ENCODE measurements around the gene KRT9.

Gene KRT9

GRCh38 chr17:41523787-41524186, 48.1 kb downstream of the KRT9 start:
- DNase-seq = no peak

DNA sequence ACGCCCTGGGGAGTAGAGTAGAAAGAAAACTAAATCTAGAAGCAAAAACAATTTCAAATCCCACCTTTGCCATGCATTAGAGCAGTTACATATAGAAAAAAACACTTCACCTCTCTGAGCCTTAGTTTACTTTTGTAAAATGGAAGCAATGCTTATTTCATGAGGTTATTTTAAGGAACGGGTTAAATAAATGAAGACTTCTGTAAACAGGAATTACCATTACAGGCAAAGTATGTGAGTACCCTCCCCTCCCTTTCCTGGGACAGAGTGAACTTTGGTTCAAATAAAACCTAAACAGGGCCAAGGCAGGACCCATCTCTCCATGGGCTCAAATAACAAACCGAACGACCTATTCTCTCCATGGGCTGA, 48.6 kb downstream of the KRT9 start:
- no peak for DNase-seq

DNA sequence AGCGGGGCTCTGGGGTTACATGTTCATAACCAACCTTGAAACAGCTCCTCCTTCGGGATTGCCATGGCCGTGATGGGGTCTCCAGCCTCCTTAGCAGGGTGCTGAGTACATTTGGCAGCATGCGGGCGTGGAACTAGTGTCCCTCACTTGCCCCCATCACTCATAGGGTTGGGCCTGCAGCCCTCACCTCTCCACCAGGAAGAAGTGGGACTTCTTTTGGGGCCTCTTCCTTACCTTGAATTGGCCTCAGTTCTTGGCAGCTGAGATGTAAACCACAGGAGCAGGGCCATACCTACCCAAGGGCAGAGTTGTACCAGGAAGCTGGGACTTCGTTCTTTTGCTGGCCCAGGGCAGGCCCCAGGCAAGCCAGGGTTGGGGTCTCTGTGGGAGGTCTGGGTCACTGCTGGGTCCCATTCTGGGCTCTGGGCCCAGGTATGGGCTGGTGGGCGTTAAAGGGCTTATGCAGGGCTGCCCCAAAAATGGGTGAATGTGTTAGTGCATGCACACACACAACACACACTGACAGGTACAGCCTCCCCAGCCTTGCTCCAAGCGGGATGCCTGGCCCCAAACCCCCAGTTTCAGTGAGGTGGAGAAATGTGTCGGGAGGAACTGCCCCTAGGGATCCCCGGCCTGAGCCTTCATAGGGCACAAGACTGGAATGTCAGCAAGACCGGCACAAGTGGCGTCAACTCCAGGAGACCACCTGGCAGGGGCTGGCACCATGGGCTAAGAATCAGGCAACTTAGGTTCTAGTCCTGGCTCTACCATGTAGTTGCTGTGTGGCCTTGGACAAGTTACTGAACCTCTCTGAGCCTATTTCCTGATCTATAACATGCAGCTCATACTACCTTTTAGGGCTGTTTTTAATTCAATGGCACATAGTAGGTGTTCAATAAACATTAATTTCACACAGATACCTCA, 49.3 kb downstream of the KRT9 start:
- DNase-seq = no peak

DNA sequence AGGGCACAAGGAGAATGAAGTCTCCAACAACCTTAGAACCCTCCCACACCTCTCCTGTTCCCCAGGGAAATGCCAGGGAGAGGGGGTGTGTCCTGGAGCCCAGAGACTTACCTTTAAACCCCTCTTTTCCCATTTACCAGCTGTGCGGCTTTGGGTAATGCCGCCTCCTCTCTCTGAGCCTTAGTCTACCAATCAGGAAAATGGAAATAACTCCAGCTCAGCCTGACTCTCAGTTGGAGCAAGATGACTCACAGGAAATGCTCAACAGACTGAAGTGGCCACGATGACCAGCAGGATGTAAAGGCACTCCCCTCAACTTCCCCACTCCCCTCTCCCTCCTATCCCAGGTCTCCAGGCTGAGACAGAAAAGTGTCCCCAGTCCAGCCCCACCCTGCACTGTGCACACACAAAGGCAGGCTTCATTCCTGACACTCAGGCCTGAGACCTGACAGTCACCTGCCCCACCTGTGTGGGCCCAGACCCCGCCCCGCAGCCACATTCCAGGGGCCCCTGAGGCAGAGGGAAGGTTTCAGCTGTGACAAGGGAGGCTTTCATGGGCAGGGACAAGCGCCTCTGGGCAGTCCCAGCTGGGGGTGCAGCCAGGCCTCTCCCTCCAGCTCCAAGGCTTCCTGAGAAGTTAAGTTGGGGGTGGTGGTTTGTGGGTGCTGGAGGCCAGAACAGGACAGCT, 50.1 kb downstream of the KRT9 start:
- peak; percentile 89 for DNase-seq

DNA sequence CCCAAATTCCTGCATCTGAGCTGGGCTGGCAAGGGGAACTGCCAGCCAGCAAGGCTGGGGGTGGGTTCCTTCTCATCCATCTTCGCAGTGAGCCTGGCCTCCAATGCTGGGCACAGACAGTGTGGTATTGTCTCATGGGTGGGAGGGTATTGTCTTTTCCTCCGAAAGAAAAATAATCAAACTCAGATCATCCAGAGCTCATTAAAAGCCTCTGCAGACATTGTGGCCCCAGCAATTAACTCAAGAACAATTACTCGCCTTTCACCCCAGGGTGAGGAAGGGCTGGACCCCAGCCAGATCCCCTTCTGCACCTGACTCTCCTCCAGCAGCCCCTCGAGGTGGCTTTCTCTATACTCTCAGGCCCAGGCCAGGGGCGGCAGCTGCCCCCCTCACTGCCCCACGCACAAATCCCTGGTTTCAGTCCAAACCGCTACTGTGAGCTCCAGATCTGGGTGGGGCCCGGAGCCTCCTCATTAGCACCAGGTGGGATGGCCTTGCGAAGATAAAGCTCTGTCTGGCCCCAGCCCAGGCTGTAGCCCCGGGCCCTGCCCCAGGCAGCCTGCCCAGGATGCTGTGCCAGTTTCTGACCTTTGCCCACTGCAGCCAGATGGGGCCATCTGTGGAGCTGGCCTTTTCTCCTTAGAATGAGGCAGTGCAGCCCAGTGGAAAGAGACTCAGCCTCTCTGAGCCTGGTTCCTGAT, 50.9 kb downstream of the KRT9 start:
- DNase-seq = peak; percentile 25

DNA sequence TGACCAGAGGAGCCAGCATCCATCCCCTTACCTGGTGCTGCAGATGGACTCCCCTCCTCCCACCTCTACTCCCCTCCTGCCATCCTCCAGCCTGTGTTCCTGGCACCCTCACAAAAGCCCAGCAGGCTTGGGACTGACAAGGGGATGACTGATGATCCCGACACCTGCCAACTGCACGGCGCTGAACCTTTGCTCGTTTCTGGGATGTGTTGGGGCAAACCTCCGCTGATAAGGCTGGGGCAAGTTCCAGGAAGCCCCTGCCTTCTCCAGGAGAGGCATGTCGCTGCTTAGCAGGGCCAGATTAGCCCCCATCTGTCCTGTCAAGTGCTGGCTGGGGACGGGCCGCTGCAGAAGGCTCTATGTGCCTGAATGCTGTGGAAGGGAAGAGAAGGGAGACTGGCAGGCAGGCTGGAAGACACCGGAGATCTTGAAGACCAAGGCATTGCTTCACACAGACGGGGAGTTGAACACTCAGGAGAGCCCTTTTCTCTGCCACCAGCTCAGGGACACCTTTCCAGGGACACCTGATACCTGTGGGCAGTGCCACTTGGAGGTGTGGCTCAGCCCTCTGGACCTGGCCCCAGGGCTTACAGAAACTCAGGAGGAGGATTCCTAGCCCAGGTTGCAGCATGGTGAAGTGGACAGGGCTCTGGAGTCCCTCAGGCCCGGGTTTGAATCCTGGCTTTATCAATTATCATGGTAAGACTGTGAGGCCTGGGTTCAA, 52.2 kb downstream of the KRT9 start:
- DNase-seq = no peak

- DNase-seq = peak; percentile 42
Observed at GRCh38 chr17:41518789-41519449, 52.9 kb downstream of the KRT9 start, which contains the start of gene KRT15. TSS of gene KRT15 (minus strand) at chr17:41518890. CDS start at chr17:41518827, 63 bp downstream.

- DNase-seq = no peak
Observed at GRCh38 chr17:41518031-41518430, 53.8 kb downstream of the KRT9 start.

- DNase-seq = no peak
Observed at GRCh38 chr17:41516830-41517283, 55.0 kb downstream of the KRT9 start.

GRCh38 chr17:41516147-41516829, 55.6 kb downstream of the KRT9 start:
- no peak for DNase-seq
